ENCODE data around the gene UNC45B. TPM values are rescaled to one million over a fixed set of nuclear protein-coding genes. Genes with fewer than 3 reads are reported as not detected.

Gene UNC45B
- total RNA-seq, 1 donor, result not detected

GRCh38 chr17:35152421-35153140, 5.0 kb downstream of the UNC45B start:
- H3K4me3 ChIP-seq (ENCODE audit: low read depth, low read length), result no peak overlapping the region
- TF ChIP-seq, protein P1, sequence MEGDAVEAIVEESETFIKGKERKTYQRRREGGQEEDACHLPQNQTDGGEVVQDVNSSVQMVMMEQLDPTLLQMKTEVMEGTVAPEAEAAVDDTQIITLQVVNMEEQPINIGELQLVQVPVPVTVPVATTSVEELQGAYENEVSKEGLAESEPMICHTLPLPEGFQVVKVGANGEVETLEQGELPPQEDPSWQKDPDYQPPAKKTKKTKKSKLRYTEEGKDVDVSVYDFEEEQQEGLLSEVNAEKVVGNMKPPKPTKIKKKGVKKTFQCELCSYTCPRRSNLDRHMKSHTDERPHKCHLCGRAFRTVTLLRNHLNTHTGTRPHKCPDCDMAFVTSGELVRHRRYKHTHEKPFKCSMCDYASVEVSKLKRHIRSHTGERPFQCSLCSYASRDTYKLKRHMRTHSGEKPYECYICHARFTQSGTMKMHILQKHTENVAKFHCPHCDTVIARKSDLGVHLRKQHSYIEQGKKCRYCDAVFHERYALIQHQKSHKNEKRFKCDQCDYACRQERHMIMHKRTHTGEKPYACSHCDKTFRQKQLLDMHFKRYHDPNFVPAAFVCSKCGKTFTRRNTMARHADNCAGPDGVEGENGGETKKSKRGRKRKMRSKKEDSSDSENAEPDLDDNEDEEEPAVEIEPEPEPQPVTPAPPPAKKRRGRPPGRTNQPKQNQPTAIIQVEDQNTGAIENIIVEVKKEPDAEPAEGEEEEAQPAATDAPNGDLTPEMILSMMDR (IDR thresholded peaks at IDR 0.05; ENCODE audit: insufficient read depth, low read depth, low read length), result no peak
- DNase-seq (ENCODE audit: low read depth), result no peak

GRCh38 chr17:35154196-35155165, 6.9 kb downstream of the UNC45B start:
- TF ChIP-seq, protein P1 (IDR thresholded peaks at IDR 0.05; ENCODE audit: insufficient read depth, low read depth, low read length), result no peak
- no peak for DNase-seq (ENCODE audit: low read depth)
- H3K4me3 ChIP-seq (ENCODE audit: low read depth, low read length), result no peak overlapping the region

- TF ChIP-seq, protein P1 (IDR thresholded peaks at IDR 0.05; ENCODE audit: insufficient read depth, low read depth, low read length), result no peak
- H3K4me3 ChIP-seq (ENCODE audit: low read depth, low read length), result no peak overlapping the region
- DNase-seq (ENCODE audit: low read depth), result no peak
Measured at GRCh38 chr17:35155246-35155645, 7.6 kb downstream of the UNC45B start.

DNA sequence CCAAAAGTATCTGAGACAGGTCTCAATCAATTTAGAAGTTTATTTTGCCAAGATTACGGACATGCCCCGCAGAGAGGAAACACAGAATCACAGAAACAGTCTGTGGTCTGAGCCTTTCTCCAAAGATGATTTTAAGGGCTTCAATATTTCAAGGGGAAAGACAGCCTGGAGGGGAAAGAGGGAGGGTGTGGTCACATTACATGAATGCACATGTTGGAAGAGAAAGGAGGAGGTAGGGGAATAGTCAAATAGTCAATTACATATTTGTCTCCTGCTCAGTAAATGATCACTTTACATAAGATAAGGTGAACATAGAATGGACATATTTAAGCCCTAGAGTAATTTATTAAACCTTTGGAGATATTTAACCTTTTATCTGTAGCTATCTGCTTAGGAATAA, 12.3 kb downstream of the UNC45B start:
- no peak overlapping the region for H3K4me3 ChIP-seq (ENCODE audit: low read depth, low read length)
- TF ChIP-seq, protein P1 (IDR thresholded peaks at IDR 0.05; ENCODE audit: insufficient read depth, low read depth, low read length), result no peak
- DNase-seq (ENCODE audit: low read depth), result no peak

DNA sequence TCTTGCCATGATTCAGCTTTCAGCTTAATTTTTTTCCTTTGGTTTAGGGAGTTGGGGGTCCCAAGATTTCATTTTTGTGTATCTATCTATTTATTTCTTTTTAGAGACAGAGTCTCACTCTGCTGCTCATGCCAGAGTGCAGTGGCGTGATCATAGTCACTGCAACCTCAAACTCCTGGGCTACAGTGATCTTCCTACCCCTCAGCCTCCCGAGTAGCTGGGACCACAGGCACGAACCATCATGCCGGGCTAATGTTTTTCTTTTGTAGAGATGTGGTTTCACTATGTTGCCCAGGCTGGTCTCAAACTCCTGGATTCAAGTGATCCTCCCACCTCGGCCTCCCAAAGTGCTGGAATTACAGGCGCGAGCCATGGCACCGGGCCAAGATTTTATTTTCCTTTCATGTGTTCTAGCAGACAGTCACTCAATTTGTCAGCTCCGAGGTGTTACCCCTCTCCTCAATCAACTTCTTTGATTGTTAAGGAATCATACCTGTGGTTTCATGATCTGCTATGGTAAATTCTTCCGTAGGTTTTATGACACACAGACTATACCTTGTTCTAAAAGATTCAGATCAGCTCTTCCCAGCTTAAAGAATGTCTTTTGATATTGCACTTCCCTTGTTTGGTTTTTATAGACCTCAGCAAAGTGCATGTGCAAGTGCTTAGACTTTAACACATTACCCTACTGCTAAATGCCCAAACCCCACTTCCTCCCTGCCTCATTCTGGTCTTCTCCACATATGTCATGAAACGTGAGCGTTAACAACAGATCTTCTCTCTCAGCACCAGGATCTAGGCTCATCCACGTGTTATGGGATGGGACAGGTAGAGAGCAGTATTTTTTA, 13.0 kb downstream of the UNC45B start:
- no peak for DNase-seq (ENCODE audit: low read depth)
- TF ChIP-seq, protein P1 (IDR thresholded peaks at IDR 0.05; ENCODE audit: insufficient read depth, low read depth, low read length), result no peak

GRCh38 chr17:35161281-35161761, 13.7 kb downstream of the UNC45B start:
- TF ChIP-seq, protein P1 (IDR thresholded peaks at IDR 0.05; ENCODE audit: insufficient read depth, low read depth, low read length), result no peak
- DNase-seq (ENCODE audit: low read depth), result no peak
- no peak overlapping the region for H3K4me3 ChIP-seq (ENCODE audit: low read depth, low read length)

More for the DNA sequence above, 13.0 kb downstream of the UNC45B start:
- H3K4me3 ChIP-seq (ENCODE audit: low read depth, low read length), result no peak overlapping the region

Measured in fibroblast of villous mesenchyme (primary cell).